B cell (primary cell): Measurements from ENCODE around the gene CHTOP. TPM values are rescaled to one million over a fixed set of nuclear protein-coding genes. Genes with fewer than 3 reads are reported as not detected.
A peak's percentile ranks its signal among the peaks of the same experiment; 100 is the strongest.
"Not testable (repeated sequence)": the region's sequence is repeated elsewhere in the genome, so short reads cannot be mapped to it uniquely, and the experiment has no call there.

Experiments
- ATAC-seq: fragments of 200-7000 bp; cut with Tn5 transposase; one replicate; pipeline ENCODE4 v1.10.0; 2021; ENCODE audit warnings: low read depth, mild to moderate bottlenecking, moderate number of reproducible peaks, moderate library complexity
- CTCF ChIA-PET: fragments of 350-600 bp; sonication (Branson Sonifier 250); formaldehyde crosslinking; loops from one replicate; lab custom pipeline; 2021; ENCODE audit warnings: antibody characterized with exemption, inconsistent platforms; lab: Charles Lee
- POLR2A ChIA-PET: fragments of 350-600 bp; sonication (Branson Sonifier 250); formaldehyde crosslinking; loops from one replicate; lab custom pipeline; 2021; ENCODE audit warnings: antibody characterized with exemption; lab: Charles Lee
- DNase-seq: peaks from one replicate; pipeline ENCODE4 v3.0.0; 2013
- H2AFZ ChIP-seq: 2 replicates; pipeline ENCODE4 v1.6.1; 2012; ENCODE audit warnings: mild to moderate bottlenecking, low read depth, low read length; ENCODE audit not compliant: insufficient read depth, poor library complexity, severe bottlenecking
- H3K27ac ChIP-seq, 2 donors: 1 replicate in 1 of 2; 2 replicates in 1 of 2; pipeline ENCODE4 v1.5.1; 2012 to 2013; ENCODE audit warnings: low read length in 2 of 2, mild to moderate bottlenecking in 2 of 2, moderate library complexity in 1 of 2
- H3K27me3 ChIP-seq, 4 experiments: fragments of 200-600 bp in 1 of 4; sonication (generic) in 1 of 4; replicated peaks in 1 of 4; 1 replicate in 2 of 4; 2 replicates in 2 of 4; pipeline versions ENCODE4 v1.6.1 to v1.7.0; 2013 to 2016; ENCODE audit warnings: low read length in 3 of 4, mild to moderate bottlenecking in 2 of 4, mixed read lengths in 1 of 4, moderate library complexity in 1 of 4; ENCODE audit not compliant: insufficient read depth in 4 of 4, control insufficient read depth in 3 of 4; ENCODE audit errors: control extremely low read depth in 1 of 4
- H3K36me3 ChIP-seq, 2 experiments: replicated peaks in 1 of 2; 1 replicate in 1 of 2; 2 replicates in 1 of 2; pipeline versions ENCODE4 v1.6.1 to v1.7.1; 2013; ENCODE audit warnings: low read length in 1 of 2; ENCODE audit not compliant: insufficient read depth in 2 of 2, control insufficient read depth in 1 of 2; ENCODE audit errors: control extremely low read depth in 1 of 2, extremely low read depth in 1 of 2
- H3K4me1 ChIP-seq, 2 donors: fragments of 200-600 bp in 1 of 2; sonication (generic) in 1 of 2; 1 replicate in 1 of 2; 2 replicates in 1 of 2; pipeline versions ENCODE4 v1.5.1 to v1.6.1; 2013 to 2017; ENCODE audit warnings: low read length in 2 of 2; ENCODE audit not compliant: control insufficient read depth in 2 of 2, insufficient read depth in 2 of 2
- H3K4me2 ChIP-seq: replicated peaks from 2 replicates; pipeline ENCODE3; 2012; ENCODE audit warnings: mild to moderate bottlenecking, low read depth, low read length; ENCODE audit not compliant: poor library complexity, severe bottlenecking
- H3K4me3 ChIP-seq, 5 experiments: fragments of 200-600 bp in 1 of 5; sonication (generic) in 1 of 5; 1 replicate in 3 of 5; 2 replicates in 2 of 5; pipeline versions ENCODE4 v1.5.1 to v1.7.0; 2011 to 2016; ENCODE audit warnings: low read length in 4 of 5, mild to moderate bottlenecking in 4 of 5, low read depth in 2 of 5, control low read depth in 1 of 5, moderate library complexity in 1 of 5; ENCODE audit not compliant: insufficient read depth in 1 of 5; ENCODE audit errors: control extremely low read depth in 1 of 5, extremely low read depth in 1 of 5
- H3K79me2 ChIP-seq: fragments of 200-600 bp; sonication (generic); one replicate; pipeline ENCODE4 v1.6.0; 2016; ENCODE audit warnings: low read length; ENCODE audit not compliant: control insufficient read depth, insufficient read depth
- H3K9ac ChIP-seq: fragments of 200-600 bp; sonication (generic); 2 replicates; pipeline ENCODE4 v1.6.1; 2017; ENCODE audit warnings: mild to moderate bottlenecking, low read length, moderate library complexity
- H3K9me3 ChIP-seq, 3 donors: one replicate each; pipeline versions ENCODE4 v1.6.1 to v1.7.1; 2013; ENCODE audit warnings: low read length in 2 of 3; ENCODE audit not compliant: control insufficient read depth in 2 of 3, insufficient read depth in 1 of 3; ENCODE audit errors: control extremely low read depth in 1 of 3
- H4K20me1 ChIP-seq: 2 replicates; pipeline ENCODE4 v1.6.0; 2012; ENCODE audit warnings: mild to moderate bottlenecking, low read length; ENCODE audit not compliant: insufficient read depth, control insufficient read depth, poor library complexity, severe bottlenecking
- H3K27ac Mint-ChIP-seq: one replicate; pipeline ENCODE4 v1.8.0; 2021; ENCODE audit warnings: mixed read lengths
- H3K27me3 Mint-ChIP-seq: one replicate; pipeline ENCODE4 v1.8.0; 2021; ENCODE audit warnings: mixed read lengths
- H3K4me1 Mint-ChIP-seq: one replicate; pipeline ENCODE4 v1.8.0; 2021; ENCODE audit warnings: mixed read lengths
- H3K4me3 Mint-ChIP-seq: one replicate; pipeline ENCODE4 v1.8.0; 2021; ENCODE audit warnings: mixed read lengths
- H3K9me3 Mint-ChIP-seq: one replicate; pipeline ENCODE4 v1.8.0; 2022; ENCODE audit warnings: mixed read lengths; ENCODE audit not compliant: insufficient read depth
- CTCF ChIP-seq: fragments of 200-600 bp; IDR thresholded peaks from one replicate; pipeline ENCODE4 v1.8.0; 2022; ENCODE audit warnings: antibody characterized with exemption, mild to moderate bottlenecking
- EZH2 ChIP-seq: IDR thresholded peaks from 2 replicates; pipeline ENCODE4 v1.6.1; 2012; ENCODE audit warnings: borderline replicate concordance, low read depth, mild to moderate bottlenecking, moderate library complexity, low read length; ENCODE audit not compliant: insufficient read depth, poor library complexity, severe bottlenecking
- WGBS: methylation state at CpG from one replicate; pipeline ENCODE4 v1.1.5; 2013; ENCODE audit warnings: missing lambda C conversion rate; ENCODE audit not compliant: insufficient coverage; 5-methylcytosine and 5-hydroxymethylcytosine counted together
- intact Hi-C: fragments of 100-400 bp; cut with micrococcal nuclease; formaldehyde crosslinking; loops from one replicate; pipeline ENCODE4 v1.10.0; 2022
- polyA plus RNA-seq: library from polyadenylated mRNA; depleted of rRNA; stranded (reverse); fragments of >200 nt; gene quantifications from 2 replicates; pipeline ENCODE4 v1.2.3, GENCODE V29; 2012
- total RNA-seq, 2 donors: library from RNA; stranded (reverse); fragments of 120-200 nt in 1 of 2; gene quantifications; 1 replicate in 1 of 2; 2 replicates in 1 of 2; pipeline versions ENCODE4 v1.2.3 to v1.2.4, GENCODE V29; 2013 to 2022

CHTOP gene
- total and polyA plus RNA-seq, 2 donors (not counting 1 experiment from before 2014, with no cell fraction given) = 87.0 to 156 TPM

DNA sequence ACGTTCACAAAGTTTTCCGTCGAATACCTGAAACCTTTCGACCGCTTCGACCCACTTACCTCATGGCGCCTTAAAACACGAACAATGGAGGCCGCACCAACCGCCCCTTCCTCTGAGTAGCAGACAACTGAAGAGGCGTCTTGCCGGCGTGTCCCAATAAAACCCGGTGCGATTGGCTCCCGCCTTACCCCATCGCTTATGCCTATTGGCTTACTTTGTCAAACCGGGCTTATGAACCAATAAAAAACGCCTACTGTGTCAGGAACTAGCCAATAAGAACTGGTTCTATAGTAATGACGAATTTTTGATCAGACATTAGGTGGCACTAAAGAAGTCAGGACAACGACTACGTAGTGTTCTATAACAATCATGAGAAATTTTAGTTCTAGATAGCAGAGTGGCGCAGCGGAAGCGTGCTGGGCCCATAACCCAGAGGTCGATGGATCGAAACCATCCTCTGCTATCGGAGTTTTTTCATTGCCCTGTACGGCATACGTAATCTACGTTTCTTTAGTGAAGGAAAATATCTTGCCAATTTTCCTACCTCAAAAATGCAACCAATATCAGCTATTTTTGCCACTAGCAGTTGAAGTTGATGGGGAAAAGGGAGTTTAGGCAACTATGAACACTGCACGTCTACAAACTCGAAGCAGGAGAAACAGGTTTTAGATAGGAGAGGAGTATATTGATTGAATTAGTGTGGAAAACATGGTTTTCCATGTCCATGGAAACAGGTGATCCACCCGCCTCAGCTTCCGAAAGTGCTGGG is 37.2 kb downstream of the CHTOP start, which contains the start of gene ILF2:
ILF2 (minus strand) TSS at position 135 of the 769 bp plus-strand sequence; CDS start at position 64, 71 bp downstream.
- no peaks in the 10 kb centered on the region for H3K27me3 ChIP-seq
- DNase-seq (peak; percentile 99), ATAC-seq (peak; percentile 90)
- TF ChIP-seq CTCF = peak; percentile 26
- TF ChIP-seq EZH2 = no peak
- ChIA-PET POLR2A (interaction anchor here (0.7 to 2.4 kb wide), 6 partner anchors 12 to 307 kb away, joined by 3 to 7 read pairs (median 4); partner anchors contain the start of genes CHTOP, JTB, S100A6 and SNAPIN), CTCF (interaction anchor here (0.6 to 2.1 kb wide), 9 partner anchors 9 to 456 kb away, joined by 3 to 10 read pairs (median 5); partner anchors contain the start of gene RAB13)
- peaks cover 10 to 18% of the 10 kb centered on the region in 2 donors for H3K4me1 ChIP-seq
- H3K79me2 ChIP-seq = peaks cover 27% of the 10 kb centered on the region
- Mint-ChIP-seq H3K4me3 (no peak within 1 kb of the TSS), H3K9me3 (no peaks in the 10 kb centered on the region), H3K27ac (no peak within 1 kb of the TSS), H3K4me1 (peaks cover 18% of the 10 kb centered on the region), H3K27me3 (peaks cover under 1% of the 10 kb centered on the region)
- H3K27ac ChIP-seq = peak within 1 kb of the TSS; percentile 86 to 95
- no peaks in the 10 kb centered on the region for H4K20me1 ChIP-seq
- no peaks in the 10 kb centered on the region for H3K9me3 ChIP-seq
- H2AFZ ChIP-seq = peak within 1 kb of the TSS; percentile 72
- intact Hi-C loops = loop anchor here (1.0 to 10.0 kb wide), 13 partner anchors 13 to 1391 kb away; partner anchors contain the start of genes CHTOP, DENND4B, EFNA4 and GATAD2B
- H3K4me2 ChIP-seq = peak within 1 kb of the TSS; percentile 86
- H3K9ac ChIP-seq = peak within 1 kb of the TSS; percentile 97
- H3K36me3 ChIP-seq = peaks cover 0 to 31% of the 10 kb centered on the region in 2 experiments
- under 1% methylated on average over 24 of the region's 35 CpGs for WGBS
- peak within 1 kb of the TSS; percentile 74 to 99 (median 94) for H3K4me3 ChIP-seq

DNA sequence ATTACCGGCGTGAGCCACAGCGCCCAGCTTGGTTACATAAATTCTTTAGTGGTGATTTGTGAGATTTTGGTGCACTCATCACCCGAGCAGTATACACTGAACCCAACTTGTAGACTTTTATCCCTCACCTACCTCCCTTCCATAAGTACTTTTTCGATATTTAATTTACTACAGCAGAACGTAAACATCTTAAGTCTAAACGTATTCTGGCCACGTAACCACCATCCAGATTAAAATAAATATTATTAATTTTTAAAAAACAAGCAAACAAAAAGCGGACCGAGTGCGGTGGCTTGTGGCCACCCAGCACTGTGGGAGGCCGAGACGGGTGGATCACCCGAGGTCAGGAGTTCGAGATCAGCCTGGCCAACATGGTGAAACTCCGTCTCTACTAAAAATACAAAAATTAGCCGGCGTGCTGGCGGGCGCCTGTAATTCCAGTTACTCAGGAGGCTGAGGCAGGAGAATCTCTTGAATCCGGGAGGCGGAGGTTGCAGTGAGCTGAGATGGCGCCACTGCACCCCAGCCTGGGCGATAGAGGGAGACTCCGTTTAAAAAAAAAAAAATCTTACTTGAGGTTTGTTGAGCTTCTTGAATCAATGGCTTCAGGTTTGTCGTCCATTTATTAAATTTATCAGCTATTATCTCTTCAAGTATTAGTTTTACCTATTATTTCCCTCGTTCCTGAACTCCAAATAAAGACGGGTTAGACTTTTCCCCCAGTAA is 37.9 kb downstream of the CHTOP start:
- peak overlapping the region; percentile 53 for H2AFZ ChIP-seq
- H3K4me3 Mint-ChIP-seq, DNase-seq, H3K27me3 Mint-ChIP-seq, H3K9me3 Mint-ChIP-seq, H4K20me1 ChIP-seq, H3K27me3 ChIP-seq, H3K9me3 ChIP-seq, H3K27ac Mint-ChIP-seq: not testable (repeated sequence)
- peak overlapping the region; percentile 43 to 81 for H3K27ac ChIP-seq
- H3K4me1 Mint-ChIP-seq = peaks cover 18% of the 10 kb centered on the region
- ChIA-PET POLR2A (interaction anchor here (0.5 to 2.4 kb wide), 10 partner anchors 13 to 306 kb away, joined by 3 to 7 read pairs (median 3); partner anchors contain the start of genes CHTOP, JTB, S100A6 and SLC27A3), CTCF (interaction anchor here (0.6 to 2.1 kb wide), 14 partner anchors 8 to 1419 kb away, joined by 3 to 10 read pairs (median 3); partner anchors contain the start of genes RAB13, SLC27A3 and SNAPIN)
- H3K4me1 ChIP-seq = peaks cover 10 to 18% of the 10 kb centered on the region in 2 donors
- 20% methylated on average over 7 of the region's 28 CpGs for WGBS
- H3K36me3 ChIP-seq = peaks cover 0 to 24% of the 10 kb centered on the region in 2 experiments
- peak overlapping the region; percentile 67 for H3K9ac ChIP-seq
- intact Hi-C loops = loop anchor here (1.0 to 10.0 kb wide), 13 partner anchors 13 to 1391 kb away; partner anchors contain the start of genes CHTOP, DENND4B, EFNA4 and GATAD2B
- peaks cover 27% of the 10 kb centered on the region for H3K79me2 ChIP-seq
- H3K4me2 ChIP-seq = peak overlapping the region; percentile 66
- peak overlapping the region; percentile 62 to 95 (median 69) for H3K4me3 ChIP-seq
- peak; percentile 24 for ATAC-seq
